Loucy (cell line): ENCODE results near the gene OR2C1.

Experiments used
- EZH2phosphoT487 ChIP-seq: fragments of 200-600 bp; IDR thresholded peaks from 2 replicates; pipeline ENCODE4 v1.6.1; 2018; ENCODE audit warnings: antibody characterized with exemption, mild to moderate bottlenecking, moderate library complexity, borderline replicate concordance
- TF ChIP-seq, protein P1 (sequence below): fragments of 200-600 bp; sonication (generic); conservative IDR thresholded peaks from 2 replicates; pipeline ENCODE4 v1.5.1; 2014; ENCODE audit warnings: mild to moderate bottlenecking, antibody characterized with exemption, low read length

DNA sequence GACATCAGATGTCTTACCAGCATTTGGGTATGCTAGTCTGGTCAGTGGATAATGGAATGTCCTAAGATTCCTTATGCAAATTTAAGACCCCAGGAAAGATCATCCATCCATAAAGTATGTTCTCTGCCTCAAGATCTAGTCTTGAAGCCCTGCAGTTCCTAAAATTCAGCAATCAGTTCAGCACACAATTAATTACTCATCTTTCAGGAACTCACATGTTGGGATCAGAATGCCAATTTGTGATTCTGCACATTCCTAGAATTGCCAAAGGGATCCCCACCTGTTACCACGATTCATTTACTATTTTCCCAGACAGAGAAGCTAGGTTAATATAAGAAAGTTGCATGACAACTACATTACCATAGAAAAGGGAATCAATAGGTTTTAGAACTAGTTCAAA lies 3.2 kb downstream of the OR2C1 start:
- TF ChIP-seq, protein P1, sequence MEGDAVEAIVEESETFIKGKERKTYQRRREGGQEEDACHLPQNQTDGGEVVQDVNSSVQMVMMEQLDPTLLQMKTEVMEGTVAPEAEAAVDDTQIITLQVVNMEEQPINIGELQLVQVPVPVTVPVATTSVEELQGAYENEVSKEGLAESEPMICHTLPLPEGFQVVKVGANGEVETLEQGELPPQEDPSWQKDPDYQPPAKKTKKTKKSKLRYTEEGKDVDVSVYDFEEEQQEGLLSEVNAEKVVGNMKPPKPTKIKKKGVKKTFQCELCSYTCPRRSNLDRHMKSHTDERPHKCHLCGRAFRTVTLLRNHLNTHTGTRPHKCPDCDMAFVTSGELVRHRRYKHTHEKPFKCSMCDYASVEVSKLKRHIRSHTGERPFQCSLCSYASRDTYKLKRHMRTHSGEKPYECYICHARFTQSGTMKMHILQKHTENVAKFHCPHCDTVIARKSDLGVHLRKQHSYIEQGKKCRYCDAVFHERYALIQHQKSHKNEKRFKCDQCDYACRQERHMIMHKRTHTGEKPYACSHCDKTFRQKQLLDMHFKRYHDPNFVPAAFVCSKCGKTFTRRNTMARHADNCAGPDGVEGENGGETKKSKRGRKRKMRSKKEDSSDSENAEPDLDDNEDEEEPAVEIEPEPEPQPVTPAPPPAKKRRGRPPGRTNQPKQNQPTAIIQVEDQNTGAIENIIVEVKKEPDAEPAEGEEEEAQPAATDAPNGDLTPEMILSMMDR: no peak
- TF ChIP-seq EZH2phosphoT487: no peak
